H1 (cell line): ENCODE results near the gene CTNNBL1. TPM values are rescaled to one million over a fixed set of nuclear protein-coding genes. Genes with fewer than 3 reads are reported as not detected.

Experiments
- CTCF ChIA-PET: fragments of 300-600 bp; sonication (Branson Sonifier 250); formaldehyde crosslinking; loops from one replicate; lab custom pipeline; 2021; ENCODE audit not compliant: partially characterized antibody; lab: Charles Lee
- POLR2A ChIA-PET: fragments of 300-600 bp; sonication (Branson Sonifier 250); formaldehyde crosslinking; loops from one replicate; lab custom pipeline; 2021; ENCODE audit warnings: inconsistent platforms; ENCODE audit not compliant: partially characterized antibody; lab: Charles Lee
- DNase-seq, 2 experiments: peaks; one replicate each; pipeline versions ENCODE4 v3.0.0 to v3.0.0-alpha.2; 2010 to 2022; ENCODE audit warnings: low spot score in 2 of 2, low read depth in 1 of 2, mixed read lengths in 1 of 2
- FAIRE-seq: peaks from 2 replicates; lab custom pipeline; 2011; peaks lifted over from hg19 to GRCh38; lab: Jason Lieb, UNC
- H2AFZ ChIP-seq: 2 replicates; pipeline ENCODE4 v1.8.1; 2012; ENCODE audit warnings: low read length, inconsistent platforms
- H2AK5ac ChIP-seq: 2 replicates; pipeline ENCODE4 v1.6.1; 2013; ENCODE audit warnings: low read depth, low read length
- H2BK120ac ChIP-seq: replicated peaks from 2 replicates; pipeline ENCODE3; 2013; ENCODE audit warnings: low read depth, low read length, inconsistent platforms
- H2BK12ac ChIP-seq: 2 replicates; pipeline ENCODE4 v1.6.1; 2013; ENCODE audit warnings: low read depth, low read length
- H2BK15ac ChIP-seq: 2 replicates; pipeline ENCODE4 v1.6.1; 2013; ENCODE audit warnings: low read length
- H2BK20ac ChIP-seq: 2 replicates; pipeline ENCODE4 v1.6.1; 2013; ENCODE audit warnings: low read length
- H2BK5ac ChIP-seq: 2 replicates; pipeline ENCODE4 v1.6.1; 2013; ENCODE audit warnings: low read depth, low read length
- H3K14ac ChIP-seq: 2 replicates; pipeline ENCODE4 v1.6.1; 2013; ENCODE audit warnings: inconsistent platforms; ENCODE audit not compliant: insufficient read length
- H3K18ac ChIP-seq: 2 replicates; pipeline ENCODE4 v1.6.1; 2013; ENCODE audit warnings: low read length; ENCODE audit errors: extremely low read depth
- H3K23ac ChIP-seq: 2 replicates; pipeline ENCODE4 v1.6.1; 2013; ENCODE audit warnings: inconsistent platforms; ENCODE audit not compliant: insufficient read length
- H3K23me2 ChIP-seq: 2 replicates; pipeline ENCODE4 v1.6.1; 2013; ENCODE audit warnings: low read depth, low read length
- H3K27ac ChIP-seq: 2 replicates; pipeline ENCODE4 v1.6.1; 2011; ENCODE audit warnings: low read depth, low read length, inconsistent platforms
- H3K27me3 ChIP-seq, 4 experiments: replicated peaks in 1 of 4; 1 replicate in 1 of 4; 2 replicates in 3 of 4; pipeline versions ENCODE4 v1.6.1 to v1.8.1; 2011 to 2013; ENCODE audit warnings: low read length in 3 of 4, mild to moderate bottlenecking in 3 of 4, inconsistent platforms in 2 of 4, mixed read lengths in 2 of 4, moderate library complexity in 1 of 4; ENCODE audit not compliant: control insufficient read depth in 3 of 4, insufficient read depth in 3 of 4; ENCODE audit errors: extremely low read depth in 1 of 4
- H3K36me3 ChIP-seq, 4 experiments: 2 replicates each; pipeline versions ENCODE4 v1.6.1 to v1.8.1; 2011 to 2013; ENCODE audit warnings: mild to moderate bottlenecking in 4 of 4, low read length in 3 of 4, moderate library complexity in 2 of 4, control low read depth in 1 of 4, inconsistent platforms in 1 of 4; ENCODE audit not compliant: insufficient read depth in 4 of 4, control insufficient read depth in 2 of 4
- H3K4ac ChIP-seq: replicated peaks from 2 replicates; pipeline ENCODE3; 2013; ENCODE audit warnings: low read length, low read depth, mixed read lengths, inconsistent platforms; ENCODE audit not compliant: insufficient read length
- H3K4me1 ChIP-seq, 4 experiments: replicated peaks in 1 of 4; 1 replicate in 1 of 4; 2 replicates in 3 of 4; pipeline versions ENCODE4 v1.6.1 to v1.8.1; 2011 to 2013; ENCODE audit warnings: low read length in 3 of 4, inconsistent platforms in 2 of 4, mixed read lengths in 1 of 4; ENCODE audit not compliant: insufficient read depth in 4 of 4, control insufficient read depth in 3 of 4
- H3K4me2 ChIP-seq, 2 experiments: 2 replicates each; pipeline versions ENCODE4 v1.6.1 to v1.8.1; 2011 to 2013; ENCODE audit warnings: low read depth in 2 of 2, low read length in 2 of 2, control low read depth in 1 of 2, inconsistent platforms in 1 of 2, mild to moderate bottlenecking in 1 of 2; ENCODE audit not compliant: insufficient read depth in 1 of 2
- H3K4me3 ChIP-seq, 4 experiments: fragments of 200-600, 300-600 bp in 1 of 4; sonication (generic), shearing (Covaris generic), sonication (Bioruptor Twin) in 1 of 4; 2 replicates each; pipeline versions ENCODE4 v1.5.1 to v1.8.1; 2011 to 2016; ENCODE audit warnings: low read length in 4 of 4, low read depth in 3 of 4, control low read depth in 2 of 4, inconsistent platforms in 2 of 4, mild to moderate bottlenecking in 2 of 4, mixed read lengths in 1 of 4, moderate library complexity in 1 of 4; ENCODE audit not compliant: insufficient read depth in 2 of 4; ENCODE audit errors: extremely low read depth in 1 of 4
- H3K56ac ChIP-seq: replicated peaks from 2 replicates; pipeline ENCODE3; 2013; ENCODE audit warnings: low read depth, mild to moderate bottlenecking, mixed read lengths, low read length, inconsistent platforms; ENCODE audit not compliant: insufficient read length
- H3K79me1 ChIP-seq: 2 replicates; pipeline ENCODE4 v1.6.1; 2013; ENCODE audit warnings: low read depth, low read length, control low read depth
- H3K79me2 ChIP-seq, 2 experiments: 2 replicates each; pipeline versions ENCODE4 v1.6.1 to v1.8.1; 2012 to 2013; ENCODE audit warnings: low read length in 2 of 2, mild to moderate bottlenecking in 2 of 2, inconsistent platforms in 1 of 2; ENCODE audit not compliant: insufficient read depth in 2 of 2, control insufficient read depth in 1 of 2
- H3K9ac ChIP-seq, 4 experiments: replicated peaks in 1 of 4; 1 replicate in 1 of 4; 2 replicates in 3 of 4; pipeline versions ENCODE4 v1.6.1 to v1.8.1; 2011 to 2013; ENCODE audit warnings: low read depth in 3 of 4, low read length in 3 of 4, control low read depth in 2 of 4, mild to moderate bottlenecking in 2 of 4, moderate library complexity in 2 of 4, inconsistent platforms in 1 of 4; ENCODE audit errors: extremely low read depth in 1 of 4
- H3K9me3 ChIP-seq, 2 experiments: 2 replicates each; pipeline versions ENCODE4 v1.6.1 to v1.8.1; 2012 to 2013; ENCODE audit warnings: mild to moderate bottlenecking in 2 of 2, moderate library complexity in 2 of 2, control low read depth in 1 of 2, inconsistent platforms in 1 of 2, low read depth in 1 of 2, low read length in 1 of 2, mixed read lengths in 1 of 2; ENCODE audit not compliant: insufficient read depth in 2 of 2
- H4K20me1 ChIP-seq, 2 experiments: replicated peaks in 1 of 2; 2 replicates each; pipeline versions ENCODE3 to v1.8.1; 2011 to 2013; ENCODE audit warnings: inconsistent platforms in 2 of 2, low read length in 2 of 2, mild to moderate bottlenecking in 1 of 2; ENCODE audit not compliant: insufficient read depth in 2 of 2, control insufficient read depth in 1 of 2
- H4K5ac ChIP-seq: 2 replicates; pipeline ENCODE4 v1.6.1; 2013; ENCODE audit warnings: low read length, low read depth, mixed read lengths, inconsistent platforms; ENCODE audit not compliant: insufficient read length
- H4K8ac ChIP-seq: 2 replicates; pipeline ENCODE4 v1.8.0; 2013; ENCODE audit warnings: mild to moderate bottlenecking, moderate library complexity, low read length, inconsistent platforms; ENCODE audit not compliant: insufficient read depth; ENCODE audit errors: extremely low read depth
- H4K91ac ChIP-seq: replicated peaks from 2 replicates; pipeline ENCODE3; 2013; ENCODE audit warnings: low read length, mixed read lengths, inconsistent platforms; ENCODE audit not compliant: insufficient read length
- CEBPB ChIP-seq: IDR thresholded peaks from 2 replicates; pipeline ENCODE4 v1.6.1; 2012; ENCODE audit warnings: low read depth, low read length
- GTF2F1 ChIP-seq: IDR thresholded peaks from 2 replicates; pipeline ENCODE4 v1.6.1; 2012; ENCODE audit warnings: low read depth, low read length, improper control_type of control experiment, borderline replicate concordance
- NRF1 ChIP-seq: IDR thresholded peaks from 2 replicates; pipeline ENCODE4 v1.6.1; 2011; ENCODE audit warnings: mild to moderate bottlenecking, low read depth, low read length, improper control_type of control experiment
- POLR2A ChIP-seq, 2 experiments: IDR thresholded peaks; 1 replicate in 1 of 2; 2 replicates in 1 of 2; pipeline ENCODE4 v1.6.1; 2011; ENCODE audit warnings: low read depth in 2 of 2, low read length in 2 of 2, mild to moderate bottlenecking in 2 of 2; ENCODE audit errors: control extremely low read depth in 1 of 2
- RAD21 ChIP-seq, 2 experiments: IDR thresholded peaks in 1 of 2; conservative IDR thresholded peaks in 1 of 2; 2 replicates each; pipeline ENCODE4 v1.6.1; 2011; ENCODE audit warnings: low read depth in 2 of 2, low read length in 2 of 2, improper control_type of control experiment in 1 of 2, inconsistent platforms in 1 of 2, mild to moderate bottlenecking in 1 of 2, moderate library complexity in 1 of 2
- SIN3A ChIP-seq, 2 experiments: IDR thresholded peaks in 1 of 2; conservative IDR thresholded peaks in 1 of 2; 2 replicates each; pipeline ENCODE4 v1.6.1; 2011 to 2012; ENCODE audit warnings: low read length in 2 of 2, improper control_type of control experiment in 1 of 2, low read depth in 1 of 2, mild to moderate bottlenecking in 1 of 2
- SIRT6 ChIP-seq: IDR thresholded peaks from one replicate; pipeline ENCODE4 v1.7.1; 2012; ENCODE audit warnings: low read length, inconsistent platforms
- WGBS, 2 experiments: shearing (Covaris generic) in 1 of 2; methylation state at CpG; one replicate each; pipeline versions ENCODE4 v1.1.6 to v1.1.7; 2013 to 2015; ENCODE audit warnings: low lambda C conversion rate in 2 of 2, mixed read lengths in 2 of 2, inconsistent platforms in 1 of 2, low coverage in 1 of 2, missing lambda C conversion rate in 1 of 2; ENCODE audit not compliant: insufficient replicate concordance in 2 of 2, insufficient coverage in 1 of 2, insufficient read length in 1 of 2; ENCODE audit errors: extremely low coverage in 1 of 2, missing lambda C conversion rate in 1 of 2; 5-methylcytosine and 5-hydroxymethylcytosine counted together
- polyA plus RNA-seq, 7 experiments: library from polyadenylated mRNA; depleted of rRNA in 3 of 7; stranded (reverse) in 5 of 7; unstranded in 2 of 7; fragments of >200 nt in 5 of 7; fragments of 200-250 nt in 2 of 7; gene quantifications; 1 replicate in 5 of 7; 2 replicates in 1 of 7; 4 replicates in 1 of 7; pipeline versions ENCODE4 v1.2.1 to v1.2.3, GENCODE V29; 2011 to 2013; ENCODE audit warnings: missing spikeins in 2 of 7, mixed read lengths in 2 of 7
- total RNA-seq: library from RNA; stranded (reverse); fragmentation: NEBNext Ultra II Directional; extraction: Animal tissue kit (Norgen Biotek cat#: 25700); gene quantifications from 2 replicates; pipeline ENCODE4 v1.2.1, GENCODE V29; 2021
- TF ChIP-seq, protein P1 (sequence below), 3 experiments: IDR thresholded peaks; 1 replicate in 2 of 3; 2 replicates in 1 of 3; pipeline versions ENCODE4 v1.5.1 to v1.6.1; 2011; ENCODE audit warnings: low read length in 3 of 3, mild to moderate bottlenecking in 3 of 3, inconsistent platforms in 2 of 3, low read depth in 1 of 3, moderate library complexity in 1 of 3; ENCODE audit not compliant: insufficient read depth in 1 of 3; ENCODE audit errors: control extremely low read depth in 1 of 3

CTNNBL1 gene
- total and polyA plus RNA-seq, 2 of the 8 experiments (the other 6 are each of a cell fraction or from before 2014, with no cell fraction given) = 19.6 to 81.6 TPM

DNA sequence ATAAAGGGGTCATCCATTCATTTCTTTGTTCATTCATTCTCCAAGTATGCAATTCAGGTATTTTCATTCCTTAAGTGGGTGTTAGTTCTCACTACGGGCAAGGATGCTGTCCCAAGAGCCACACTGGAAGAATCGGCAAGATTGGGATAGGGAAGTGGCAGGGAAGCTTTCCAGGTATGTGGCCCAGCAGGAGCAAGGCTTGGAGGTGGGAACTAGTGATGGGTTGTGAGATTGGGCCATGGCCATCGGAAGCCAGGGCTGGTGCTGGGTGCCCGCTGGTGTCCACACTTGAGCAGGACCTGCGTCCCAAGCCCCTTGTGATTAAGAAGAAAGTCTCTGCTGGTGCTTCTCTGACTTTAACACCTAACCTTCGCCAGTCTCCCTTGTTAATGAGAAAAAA, 224.2 kb downstream of the CTNNBL1 start:
- CTCF ChIA-PET = interaction anchor here (0.6 to 4.8 kb wide), 17 partner anchors 7 to 470 kb away, joined by 3 to 21 read pairs (median 4); no protein-coding TSS in a partner anchor
- Histone ChIP-seq H2AK5ac (peak overlapping the region; percentile 9; the same call in 1 of the 2 replicates), H3K4ac (no peak overlapping the region), H2BK20ac (no peak overlapping the region), H4K91ac (no peak overlapping the region), H3K36me3 (no peaks in the 10 kb centered on the region), H3K23ac (no peak overlapping the region), H2BK120ac (no peak overlapping the region), H2BK5ac (no peak overlapping the region), H3K79me1 (no peaks in the 10 kb centered on the region), H3K9me3 (no peaks in the 10 kb centered on the region), H3K4me1 (peaks cover 6 to 30% (median 16%) of the 10 kb centered on the region in 4 experiments), H3K14ac (no peak overlapping the region), H2BK12ac (peak overlapping the region; percentile 32; the same call in 1 of the 2 replicates), H2BK15ac (no peak overlapping the region), H3K4me2 (no peak overlapping the region), H4K5ac (no peak overlapping the region), H3K27ac (no peak overlapping the region), H3K9ac (no peak overlapping the region), H3K56ac (no peak overlapping the region), H3K27me3 (no peaks in the 10 kb centered on the region; a peak in 2 of 7 replicates), H3K79me2 (no peaks in the 10 kb centered on the region), H3K18ac (no peak overlapping the region), H3K23me2 (peaks cover 17% of the 10 kb centered on the region; the same call in 1 of the 2 replicates), H3K4me3 (no peak overlapping the region), H2AFZ (no peak overlapping the region), H4K8ac (no peak overlapping the region), H4K20me1 (peaks cover 0 to 6% of the 10 kb centered on the region in 2 experiments)
- DNase-seq (no peak), FAIRE-seq (no peak)
- 84% methylated on average over 6 of the region's 6 CpGs; no CpG with 5 or more reads in 1 of the 2 experiments for WGBS, 2 experiments
- TF ChIP-seq, protein P1, sequence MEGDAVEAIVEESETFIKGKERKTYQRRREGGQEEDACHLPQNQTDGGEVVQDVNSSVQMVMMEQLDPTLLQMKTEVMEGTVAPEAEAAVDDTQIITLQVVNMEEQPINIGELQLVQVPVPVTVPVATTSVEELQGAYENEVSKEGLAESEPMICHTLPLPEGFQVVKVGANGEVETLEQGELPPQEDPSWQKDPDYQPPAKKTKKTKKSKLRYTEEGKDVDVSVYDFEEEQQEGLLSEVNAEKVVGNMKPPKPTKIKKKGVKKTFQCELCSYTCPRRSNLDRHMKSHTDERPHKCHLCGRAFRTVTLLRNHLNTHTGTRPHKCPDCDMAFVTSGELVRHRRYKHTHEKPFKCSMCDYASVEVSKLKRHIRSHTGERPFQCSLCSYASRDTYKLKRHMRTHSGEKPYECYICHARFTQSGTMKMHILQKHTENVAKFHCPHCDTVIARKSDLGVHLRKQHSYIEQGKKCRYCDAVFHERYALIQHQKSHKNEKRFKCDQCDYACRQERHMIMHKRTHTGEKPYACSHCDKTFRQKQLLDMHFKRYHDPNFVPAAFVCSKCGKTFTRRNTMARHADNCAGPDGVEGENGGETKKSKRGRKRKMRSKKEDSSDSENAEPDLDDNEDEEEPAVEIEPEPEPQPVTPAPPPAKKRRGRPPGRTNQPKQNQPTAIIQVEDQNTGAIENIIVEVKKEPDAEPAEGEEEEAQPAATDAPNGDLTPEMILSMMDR (IDR thresholded peaks at IDR 0.05; ENCODE audit: control extremely low read depth in 1 of 3, insufficient read depth in 1 of 3, low read depth in 1 of 3, low read length in 3 of 3) = no peak
- no peak for TF ChIP-seq SIRT6
- TF ChIP-seq NRF1 = no peak
- TF ChIP-seq GTF2F1 = no peak
- no peak for TF ChIP-seq POLR2A (IDR thresholded peaks at IDR 0.05; ENCODE audit: control extremely low read depth in 1 of 2, low read depth in 2 of 2, low read length in 2 of 2)
- no peak for TF ChIP-seq RAD21 (IDR thresholded peaks at IDR 0.05 in 1 of 2, conservative IDR thresholded peaks at IDR 0.05 in 1 of 2; ENCODE audit: low read depth in 2 of 2, low read length in 2 of 2)
- TF ChIP-seq SIN3A (conservative IDR thresholded peaks at IDR 0.05 in 1 of 2, IDR thresholded peaks at IDR 0.05 in 1 of 2; ENCODE audit: low read depth in 1 of 2, low read length in 2 of 2) = no peak
- no peak for TF ChIP-seq CEBPB
- POLR2A ChIA-PET = interaction anchor here (0.8 to 1.2 kb wide), 2 partner anchors 12 to 671 kb away, joined by 3 to 4 read pairs; no protein-coding TSS in a partner anchor
